ENCODE data around the gene UGT1A10. TPM values are rescaled to one million over a fixed set of nuclear protein-coding genes. Genes with fewer than 3 reads are reported as not detected.

The UGT1A10 gene
- polyA plus RNA-seq, 1 donor: not detected

DNA sequence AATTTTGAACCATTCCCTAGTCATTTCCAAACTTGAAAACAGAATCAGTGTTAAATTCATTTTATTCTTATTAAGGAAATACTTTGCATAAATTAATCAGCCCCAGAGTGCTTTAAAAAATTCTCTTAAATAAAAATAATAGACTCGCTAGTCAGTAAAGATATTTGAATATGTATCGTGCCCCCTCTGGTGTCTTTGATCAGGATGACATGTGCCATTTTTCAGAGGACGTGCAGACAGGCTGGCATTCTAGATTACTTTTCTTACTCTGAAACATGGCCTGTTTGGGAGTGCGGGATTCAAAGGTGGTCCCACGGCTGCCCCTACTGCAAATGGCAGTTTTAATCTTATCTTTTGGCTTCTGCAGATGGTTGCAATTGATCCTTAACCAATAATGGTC lies 136.3 kb downstream of the UGT1A10 start:
- no peak for DNase-seq (ENCODE audit: low read depth)

DNA sequence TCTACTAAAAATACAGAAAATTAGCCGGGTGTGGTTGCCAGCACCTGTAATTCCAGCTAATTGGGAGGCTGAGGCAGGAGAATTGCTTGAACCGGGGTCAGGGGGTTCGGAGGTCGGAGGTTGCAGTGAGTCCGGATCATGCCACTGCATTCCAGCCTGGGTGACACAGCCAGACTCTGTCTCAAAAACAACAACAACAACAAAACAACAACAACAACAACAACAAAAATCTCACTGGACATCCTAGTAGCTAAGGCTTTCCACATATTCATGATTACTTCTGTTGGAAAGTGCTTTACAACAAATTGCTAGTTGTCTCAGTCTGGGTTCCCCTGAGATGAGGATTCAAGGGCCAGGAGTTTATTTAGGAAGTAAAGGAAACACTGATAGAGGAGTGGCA lies 137.6 kb downstream of the UGT1A10 start:
- DNase-seq (ENCODE audit: low read depth): no peak

DNA sequence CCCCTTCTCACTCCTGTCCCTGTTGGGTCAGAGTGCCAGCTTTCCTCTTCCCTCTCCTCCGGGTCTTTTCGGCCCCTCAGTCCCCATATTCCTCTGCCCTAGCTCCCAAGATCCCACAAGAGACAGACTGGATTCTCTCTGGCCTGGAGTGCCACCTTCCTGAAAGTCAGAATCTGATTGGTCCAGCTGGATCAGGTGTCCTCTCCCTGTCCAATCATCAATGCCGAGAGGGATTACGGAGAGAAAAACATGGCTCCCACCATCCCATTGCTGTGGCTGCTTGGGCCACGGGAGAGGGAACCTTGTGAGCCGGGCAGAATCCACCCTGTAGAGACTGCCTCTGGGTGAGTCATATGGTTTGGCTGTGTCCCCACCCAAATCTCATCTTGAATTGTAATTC lies 139.2 kb downstream of the UGT1A10 start:
- DNase-seq (ENCODE audit: low read depth): no peak

DNA sequence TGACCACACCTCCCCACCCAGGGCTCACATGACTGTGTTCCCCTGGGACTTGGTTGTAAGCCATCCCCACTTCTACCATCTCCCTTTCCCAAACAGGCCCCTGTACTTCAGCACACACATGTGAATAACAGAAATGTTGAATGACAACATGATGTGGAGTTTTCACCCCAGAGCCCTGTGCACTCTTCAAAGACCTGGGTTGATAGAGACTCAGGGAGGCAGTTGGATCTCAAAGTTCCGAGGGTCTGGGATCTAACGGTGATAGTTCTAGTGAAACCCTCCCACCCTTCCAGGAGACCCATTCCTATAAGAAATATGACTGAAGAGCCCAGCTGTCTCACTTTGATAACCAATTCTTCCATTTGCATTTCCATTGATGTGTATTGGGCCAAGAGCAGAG lies 141.8 kb downstream of the UGT1A10 start, which contains the start of gene MROH2A:
Gene MROH2A (plus strand): TSS at position 301 of the 400 bp plus-strand sequence. CDS start 1,029 bp downstream, outside the sequence.
- no peak for DNase-seq (ENCODE audit: low read depth)

DNA sequence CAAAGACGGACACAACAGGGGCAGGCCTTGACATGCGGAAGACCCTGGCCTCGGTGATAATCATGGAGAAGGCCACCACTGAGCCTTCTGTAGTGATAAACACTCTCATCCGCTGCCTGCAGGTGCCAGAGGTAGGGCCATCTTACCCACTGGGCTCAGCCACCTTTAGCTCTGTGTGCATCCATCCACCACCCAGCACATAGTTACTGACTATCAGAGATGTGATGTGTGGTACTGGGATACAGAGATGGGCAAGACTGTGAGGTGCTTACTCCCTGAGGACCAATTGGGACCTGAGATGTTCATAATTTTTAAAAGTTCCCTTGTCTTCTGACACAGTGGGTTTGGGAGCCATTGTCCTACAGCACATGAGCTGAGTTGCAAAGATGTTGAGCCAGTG lies 143.5 kb downstream of the UGT1A10 start:
- no peak for DNase-seq (ENCODE audit: low read depth)

DNA sequence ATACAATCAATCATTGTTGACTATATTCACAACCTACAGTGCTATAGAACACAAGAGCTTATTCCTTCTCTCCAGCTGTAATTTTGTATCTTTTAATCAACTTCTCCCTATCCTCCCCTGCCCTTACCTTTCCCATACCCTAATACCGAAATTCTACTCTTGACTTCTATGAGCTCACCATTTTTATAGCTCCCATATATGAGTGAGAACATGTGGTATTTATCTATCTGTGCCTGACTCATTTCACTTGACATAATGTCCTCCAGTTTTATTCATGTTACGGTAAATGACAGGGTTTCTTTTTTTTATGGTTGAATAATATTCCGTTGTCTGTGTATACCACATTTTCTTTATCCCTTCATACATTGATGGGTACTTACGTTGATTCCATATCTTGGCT lies 144.5 kb downstream of the UGT1A10 start:
- DNase-seq (ENCODE audit: low read depth): no peak

DNA sequence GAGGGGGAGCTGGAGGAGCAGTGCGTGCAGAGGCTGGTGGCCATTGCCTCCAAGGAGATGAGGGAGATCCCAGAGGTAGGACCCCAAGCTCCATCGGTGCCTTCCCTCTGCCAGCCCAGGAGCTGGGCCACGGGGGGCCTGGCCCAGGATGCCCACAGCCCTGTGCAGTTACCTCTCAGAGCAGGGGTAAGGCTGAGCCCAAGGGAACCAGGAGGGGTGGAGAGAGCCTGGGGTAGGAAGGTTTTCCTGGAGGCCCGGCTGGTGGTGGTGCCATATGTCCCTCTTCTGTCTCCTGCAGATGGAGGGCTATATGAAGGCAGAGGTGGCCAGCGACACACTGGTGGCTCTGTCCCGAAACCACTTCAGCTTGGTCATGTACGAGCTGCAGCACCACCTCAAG lies 153.3 kb downstream of the UGT1A10 start:
- DNase-seq (ENCODE audit: low read depth): no peak

DNA sequence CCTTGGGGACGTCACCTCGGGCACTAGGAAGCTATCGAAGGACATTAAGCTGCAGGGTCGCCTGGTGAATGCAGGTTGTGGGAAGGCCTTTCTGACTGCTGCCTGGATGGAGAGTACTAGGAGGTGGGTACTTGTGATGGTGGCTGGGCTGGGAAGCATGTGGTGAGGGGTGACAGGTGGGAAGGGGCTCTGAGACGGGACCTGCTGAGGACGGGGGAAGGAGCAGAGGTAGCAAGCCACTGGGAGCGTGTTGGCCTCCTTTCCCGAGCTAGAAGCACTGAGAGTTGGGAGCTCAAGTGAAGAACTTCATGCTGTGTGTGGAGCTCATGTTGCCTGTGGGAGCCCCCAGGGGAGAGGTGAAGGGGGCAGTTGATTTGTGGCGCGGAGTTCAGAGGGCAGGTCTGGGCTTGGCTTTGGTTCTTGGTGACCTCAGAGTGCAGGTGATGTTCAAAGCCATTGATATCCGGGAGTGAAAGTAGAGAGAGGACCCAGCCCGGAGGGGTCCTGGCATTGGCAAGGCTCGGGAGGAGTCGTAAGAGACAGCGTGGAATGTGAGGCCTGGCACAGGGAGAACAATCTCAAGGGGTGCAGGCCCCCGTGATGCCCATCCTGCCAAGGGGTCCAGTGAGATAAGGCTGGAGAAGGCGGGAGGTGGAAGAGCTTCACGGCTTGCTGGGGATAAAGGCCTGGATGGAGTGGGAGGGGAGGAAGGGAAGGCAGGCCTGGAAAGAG lies 155.1 kb downstream of the UGT1A10 start:
- DNase-seq (ENCODE audit: low read depth): no peak

DNA sequence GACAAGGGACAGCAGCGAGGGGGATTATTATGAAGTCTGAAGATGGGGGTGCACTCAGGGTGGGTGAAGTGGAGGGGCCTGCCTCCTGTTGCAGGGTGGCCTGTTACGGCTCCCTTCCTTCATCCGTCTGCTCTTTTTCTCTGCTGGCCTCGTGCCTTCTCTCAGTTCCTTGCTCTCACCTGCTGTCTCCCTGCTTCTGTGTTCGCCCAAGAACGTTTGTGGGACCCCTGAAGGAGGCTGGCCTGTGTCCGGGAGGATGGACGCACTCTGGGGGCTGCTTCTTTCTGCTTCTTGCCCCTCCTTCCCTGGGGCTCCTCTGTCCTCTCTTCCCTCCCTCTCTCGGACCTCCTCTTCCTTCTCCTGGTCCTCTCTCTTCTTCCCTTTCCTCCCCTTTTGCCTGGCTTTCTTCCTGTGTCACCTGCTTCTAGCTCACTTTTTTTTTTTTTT lies 155.7 kb downstream of the UGT1A10 start:
- DNase-seq (ENCODE audit: low read depth): no peak

DNA sequence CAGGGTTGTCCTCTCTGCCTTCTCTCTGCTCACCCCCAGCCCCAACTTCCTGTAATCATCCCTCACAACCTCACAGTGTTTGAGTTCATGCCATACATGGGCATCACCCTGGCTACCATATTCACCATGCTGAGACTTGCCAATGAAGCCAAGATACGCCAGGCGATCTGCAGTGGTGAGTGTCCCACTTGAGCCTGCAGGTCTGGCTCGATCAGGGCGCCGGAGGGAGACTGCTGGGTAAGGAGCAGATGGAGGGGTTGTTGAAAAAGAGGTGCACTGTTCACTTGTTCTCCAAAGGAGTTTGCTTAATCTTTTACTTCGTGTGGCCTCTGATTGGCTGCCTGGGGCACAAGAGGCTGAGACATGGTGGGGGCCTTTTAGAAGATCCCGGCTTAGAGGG lies 156.5 kb downstream of the UGT1A10 start:
- DNase-seq (ENCODE audit: low read depth): no peak

DNA sequence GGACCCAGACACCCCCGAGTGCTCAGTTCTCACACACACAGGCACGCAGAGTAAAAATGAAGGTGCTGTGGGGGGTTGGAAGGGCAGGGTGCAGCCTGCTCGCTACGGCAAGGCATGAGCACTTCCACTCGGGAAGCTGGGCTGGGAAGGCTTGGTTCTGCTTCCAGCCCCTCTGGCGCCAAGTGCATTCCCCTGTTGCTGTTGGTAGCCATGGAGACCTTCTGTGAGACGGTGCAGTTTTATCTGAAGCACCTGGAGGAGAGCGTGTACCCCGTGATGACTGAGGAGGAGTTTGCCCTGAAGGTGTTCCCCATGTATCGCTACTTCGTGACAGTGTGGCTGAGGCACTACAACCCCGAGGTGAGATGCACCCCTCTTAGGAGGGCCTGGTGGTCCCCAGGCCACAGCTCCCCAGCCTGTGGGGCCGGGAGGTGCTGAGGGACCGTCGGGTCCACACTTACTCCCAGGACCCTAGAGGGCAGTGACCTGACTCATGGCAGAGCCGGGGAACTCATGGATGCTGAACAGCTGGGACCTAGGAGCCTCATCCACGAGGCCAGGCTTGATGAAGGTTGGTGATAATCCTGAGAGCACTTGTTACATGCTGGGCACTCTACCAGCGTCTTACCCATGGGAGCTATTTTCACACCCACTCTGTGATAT lies 157.3 kb downstream of the UGT1A10 start:
- DNase-seq (ENCODE audit: low read depth): no peak

DNA sequence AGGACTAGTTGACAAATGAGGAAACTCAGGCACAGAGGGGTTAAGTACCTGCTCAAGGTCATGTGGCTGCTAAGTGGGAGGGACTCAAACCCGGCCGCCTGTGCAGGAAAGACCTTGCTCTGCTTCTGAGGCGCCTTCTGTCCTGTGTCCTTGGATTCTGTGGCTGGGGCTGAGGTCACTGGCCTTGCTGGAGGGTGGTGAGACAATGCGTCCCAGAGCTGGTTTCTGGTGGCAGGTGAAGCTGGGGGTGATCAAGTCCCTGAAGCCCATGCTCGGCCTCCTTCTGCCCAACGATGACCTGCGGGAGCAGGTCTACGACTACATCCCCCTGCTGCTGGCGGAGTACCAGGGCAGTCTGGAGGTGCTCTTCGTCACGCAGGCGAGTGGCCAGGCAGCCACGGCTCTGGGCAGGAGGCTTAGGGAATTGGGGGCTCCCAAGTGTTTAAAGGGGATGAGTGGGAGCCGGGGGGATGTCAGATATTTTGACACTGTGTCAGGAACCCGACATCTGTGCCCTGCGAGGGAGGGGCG lies 157.9 kb downstream of the UGT1A10 start:
- no peak for DNase-seq (ENCODE audit: low read depth)

DNA sequence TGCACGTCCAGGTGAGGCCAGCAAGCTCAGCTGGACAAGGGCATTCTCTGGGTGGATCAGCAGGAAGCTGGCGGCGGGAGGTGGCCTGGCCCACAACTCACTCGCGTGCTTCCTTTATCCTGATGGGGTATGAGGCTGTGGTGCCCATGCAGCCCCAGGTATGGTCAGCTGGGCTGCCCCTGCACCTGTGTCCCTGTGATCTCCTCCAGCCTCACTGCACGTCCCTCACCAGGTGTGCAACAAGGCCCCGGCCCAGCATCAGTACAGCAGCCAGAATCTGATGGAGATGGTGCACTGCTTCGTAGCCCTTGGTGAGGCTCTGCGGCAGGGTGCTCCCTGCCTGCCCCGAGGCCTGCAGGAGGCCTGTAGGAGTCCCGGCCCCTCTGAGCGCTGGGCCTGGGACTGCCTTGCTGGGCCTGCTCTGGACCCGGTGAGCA lies 159.5 kb downstream of the UGT1A10 start:
- DNase-seq (ENCODE audit: low read depth): no peak

DNA sequence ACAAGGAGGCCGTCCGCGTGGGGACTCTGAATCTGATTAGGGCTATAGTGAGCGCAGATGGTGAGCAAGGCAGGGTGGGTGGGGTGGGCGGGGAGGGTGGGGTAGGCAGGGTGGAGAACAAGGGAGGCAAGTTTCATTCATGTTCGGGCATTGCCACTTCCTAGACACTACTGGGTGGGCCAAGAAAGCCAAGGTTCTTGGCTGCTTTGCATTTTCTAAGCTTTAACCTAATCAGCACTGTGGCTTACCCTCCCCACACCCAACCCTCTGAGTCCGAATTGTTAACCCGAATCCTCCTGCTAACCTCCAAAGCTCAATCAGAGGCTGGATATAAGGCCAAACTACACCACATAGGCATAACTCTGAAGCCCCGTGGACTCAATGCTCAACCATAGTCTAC lies 160.0 kb downstream of the UGT1A10 start:
- no peak for DNase-seq (ENCODE audit: low read depth)

DNA sequence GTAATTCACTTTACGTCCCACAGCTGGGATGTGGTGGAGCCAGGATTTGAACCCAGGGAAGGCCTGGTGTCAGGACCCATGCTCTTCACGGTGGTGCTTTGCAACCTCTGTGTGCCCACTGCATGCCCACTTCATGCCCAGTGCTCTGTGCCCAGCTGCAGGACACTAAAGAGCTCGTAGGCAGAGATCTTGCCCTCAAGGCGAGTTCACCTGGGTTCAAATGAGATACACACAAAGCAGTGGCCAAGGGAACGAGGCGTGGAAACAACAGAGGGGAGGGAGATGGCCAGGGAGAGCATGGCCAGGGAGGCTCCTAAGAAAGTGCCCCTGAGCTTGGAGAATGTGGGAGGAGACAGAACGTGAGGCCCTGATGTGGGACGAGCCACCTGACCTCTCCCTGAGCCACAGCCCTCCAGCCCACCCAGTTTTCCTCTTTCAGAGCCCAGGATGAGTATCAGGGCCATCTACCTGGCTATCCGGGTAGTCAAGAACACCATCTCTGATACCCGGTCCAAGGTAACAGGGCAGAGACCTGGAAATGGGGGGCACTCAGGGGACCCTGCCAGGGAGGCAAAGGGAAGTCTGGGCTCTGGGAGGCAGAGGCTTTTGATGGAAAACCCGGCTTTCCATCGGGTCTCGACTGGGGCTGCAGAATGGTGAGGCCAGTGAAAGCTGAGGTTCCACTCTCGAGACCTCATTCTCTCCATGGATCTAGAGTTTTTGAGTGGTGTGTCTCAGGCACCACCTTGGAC lies 162.3 kb downstream of the UGT1A10 start:
- no peak for DNase-seq (ENCODE audit: low read depth)

DNA sequence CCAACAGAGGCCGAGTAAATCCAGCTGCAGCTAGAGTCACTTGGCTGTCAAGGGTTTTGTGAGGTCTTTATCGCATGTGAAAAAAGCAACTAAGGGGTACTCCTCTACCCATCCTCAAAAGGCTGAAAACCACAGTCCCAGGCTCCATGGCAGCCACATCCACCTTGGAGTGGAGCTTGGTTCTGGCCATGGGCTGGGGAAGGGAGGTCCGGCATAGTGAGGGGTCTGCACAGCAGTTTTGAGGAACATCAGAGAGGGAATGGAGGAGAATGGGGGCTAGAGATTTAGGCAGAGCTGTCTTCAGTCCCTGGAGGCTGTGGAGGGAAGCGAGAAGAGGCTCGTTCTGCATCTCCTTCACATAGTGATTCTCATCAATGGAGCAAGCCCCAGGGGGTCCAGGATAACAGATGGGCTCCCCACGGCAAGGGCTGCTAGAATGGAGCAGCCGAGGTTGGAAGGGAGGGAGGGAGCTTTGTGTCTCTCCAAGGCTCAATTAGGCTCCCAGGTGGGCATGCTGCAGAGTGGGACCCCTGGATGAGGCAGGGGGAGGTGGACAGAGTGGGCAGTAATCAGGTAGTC lies 162.9 kb downstream of the UGT1A10 start:
- no peak for DNase-seq (ENCODE audit: low read depth)

DNA sequence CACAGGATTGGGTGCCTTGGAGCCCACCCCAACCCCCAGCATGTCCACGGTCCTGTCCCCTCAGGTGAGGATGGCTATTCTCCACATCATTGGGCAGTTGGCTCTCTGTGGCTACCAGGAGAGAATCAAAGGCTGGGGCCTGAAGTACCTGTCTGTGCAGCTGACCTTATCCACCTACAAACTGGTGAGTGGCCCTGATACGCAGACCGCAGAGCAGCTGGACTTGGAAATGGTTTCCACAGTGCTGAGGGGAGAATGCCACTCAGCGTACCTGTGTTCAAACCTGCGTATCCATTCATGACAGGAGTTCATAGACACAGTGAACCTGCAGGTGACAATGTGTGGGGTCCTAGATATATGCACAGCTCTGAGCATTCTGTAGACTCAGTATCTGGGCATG lies 163.5 kb downstream of the UGT1A10 start:
- DNase-seq (ENCODE audit: low read depth): no peak

DNA sequence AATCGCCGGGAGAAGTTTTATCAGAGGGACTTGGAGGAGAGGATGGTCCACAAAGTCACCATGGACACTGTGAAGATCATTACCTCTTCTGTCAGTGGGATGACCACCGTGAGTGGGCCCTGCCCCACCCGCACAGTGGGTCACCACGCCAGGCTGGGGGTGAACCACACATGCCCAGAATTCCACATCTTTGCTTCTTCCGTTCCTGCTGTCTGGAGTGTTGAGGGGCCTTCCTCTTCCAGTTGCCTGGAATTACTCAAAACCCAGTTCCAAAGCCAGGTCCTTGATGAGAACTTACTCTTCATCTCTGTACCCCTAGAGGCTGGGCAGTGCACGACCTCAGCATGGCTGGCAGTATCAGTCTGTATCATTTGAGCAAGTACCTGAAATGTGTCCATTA lies 164.0 kb downstream of the UGT1A10 start:
- no peak for DNase-seq (ENCODE audit: low read depth)

DNA sequence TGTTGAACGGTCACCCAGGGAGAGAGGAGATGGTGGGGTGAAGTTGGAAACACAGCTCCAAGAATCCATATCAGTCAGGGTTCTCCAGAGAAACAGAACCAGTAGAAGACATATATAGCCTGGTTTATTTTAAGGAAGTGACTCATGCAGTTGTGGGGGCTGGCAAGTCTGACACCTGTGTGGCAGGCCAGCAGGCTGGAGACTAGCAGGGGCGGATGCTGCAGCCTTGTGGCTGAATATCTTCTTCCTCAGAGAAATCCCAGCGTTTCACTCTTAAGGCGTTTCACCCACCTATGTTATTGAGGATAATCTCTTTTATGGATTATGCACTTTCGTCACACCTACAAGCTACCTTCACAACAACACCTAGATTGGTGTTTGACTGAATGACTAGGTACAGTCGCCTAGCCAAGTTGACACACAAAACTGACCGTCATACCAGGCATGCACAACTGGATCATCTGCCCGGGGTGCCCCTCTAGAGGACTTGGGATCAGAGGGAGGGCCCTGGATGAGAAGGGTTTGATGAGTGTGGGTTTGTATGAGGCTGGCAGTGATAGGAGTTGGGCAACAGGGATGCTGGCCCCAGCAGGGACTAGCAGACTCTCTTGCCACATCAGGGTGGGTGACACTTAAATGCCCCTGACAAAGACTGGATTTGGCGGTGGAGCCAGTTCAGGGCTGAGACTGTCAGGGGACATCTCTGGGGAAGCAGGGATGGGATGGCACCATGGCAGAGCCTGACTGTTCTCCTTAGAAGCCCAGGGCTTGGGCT lies 165.3 kb downstream of the UGT1A10 start:
- DNase-seq (ENCODE audit: low read depth): no peak

DNA sequence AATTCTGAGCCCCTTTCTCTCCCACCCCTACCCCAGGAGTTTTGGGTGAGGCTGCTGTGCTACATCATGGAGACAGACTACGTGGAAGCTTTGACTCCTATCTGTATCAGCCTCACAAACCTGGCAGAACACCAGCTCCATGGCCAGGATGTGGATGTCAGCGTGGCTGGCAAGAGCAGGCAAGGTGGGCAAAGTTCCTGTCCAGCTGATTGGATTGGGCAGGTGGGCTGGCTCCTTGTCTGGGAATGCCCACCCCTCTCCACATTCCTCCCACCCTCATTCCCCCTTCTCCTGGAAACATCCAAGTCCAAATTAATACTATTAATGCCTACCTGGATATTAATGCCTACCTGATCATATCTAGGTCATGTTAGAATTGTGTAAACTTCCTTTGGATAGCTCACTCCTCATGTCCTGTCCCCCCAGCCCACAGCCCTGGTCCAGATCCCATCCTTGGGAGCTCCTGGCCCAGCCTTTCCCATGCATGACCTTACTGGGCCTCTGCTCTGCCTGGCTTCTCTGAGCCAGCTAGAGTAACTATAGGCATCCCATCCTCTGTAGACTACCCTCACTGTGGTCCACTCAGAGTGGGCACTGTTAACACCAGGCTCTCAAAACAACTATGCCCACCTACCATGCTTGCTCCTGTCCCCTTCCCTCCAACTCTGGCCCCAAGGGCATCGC lies 166.0 kb downstream of the UGT1A10 start:
- no peak for DNase-seq (ENCODE audit: low read depth)
